ENCODE results near the gene FNBP1L. TPM values are rescaled to one million over a fixed set of nuclear protein-coding genes. Genes with fewer than 3 reads are reported as not detected.

The FNBP1L gene
- polyA plus RNA-seq, 1 of the 3 experiments (the other 2 are of a cell fraction), result 16.5 TPM

DNA sequence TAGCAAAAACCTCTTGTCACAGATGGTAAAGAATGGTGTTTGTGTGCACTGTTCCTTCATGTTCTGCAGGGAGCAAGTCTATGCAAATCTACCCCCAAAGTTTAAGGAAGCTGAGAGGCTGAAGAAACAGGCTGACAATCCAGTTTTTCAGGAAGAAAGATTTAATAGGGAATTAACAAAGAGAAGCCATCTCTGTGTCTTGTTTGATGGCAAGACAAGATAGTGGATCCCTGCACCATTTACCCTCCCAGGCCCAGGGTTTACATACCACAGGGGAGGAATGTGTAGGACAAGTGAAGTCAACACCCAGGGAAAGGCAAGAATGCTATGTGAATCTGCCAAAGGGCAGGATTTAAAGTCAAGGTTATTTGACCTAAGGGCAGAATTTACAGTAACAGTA lies 48.1 kb upstream of the FNBP1L start (continued):
- TF ChIP-seq USF1 (IDR thresholded peaks at IDR 0.05; ENCODE audit: borderline replicate concordance, low read depth) (no peak), MEF2A (IDR thresholded peaks at IDR 0.05; ENCODE audit: borderline replicate concordance, low read depth) (no peak), MXI1 (IDR thresholded peaks at IDR 0.05; ENCODE audit: low read depth, low read length) (no peak), RAD21 (IDR thresholded peaks at IDR 0.05; ENCODE audit: low read length) (no peak), RFX5 (IDR thresholded peaks at IDR 0.05; ENCODE audit: low read length) (no peak), YY1 (IDR thresholded peaks at IDR 0.05; ENCODE audit: low read depth) (no peak), RXRA (IDR thresholded peaks at IDR 0.05; ENCODE audit: borderline replicate concordance, low read depth) (no peak)

- no peaks in the 10 kb centered on the region for H3K27me3 ChIP-seq (ENCODE audit: insufficient read depth)
Measured at GRCh38 chr1:93408203-93408602, 39.7 kb upstream of the FNBP1L start.

More at GRCh38 chr1:93408203-93408602, 39.7 kb upstream of the FNBP1L start:
- Histone ChIP-seq H3K9me2 (no peaks in the 10 kb centered on the region), H3K27ac (ENCODE audit: low read depth in 2 of 2, low read length in 1 of 2) (no peak overlapping the region), H3K36me3 (replicated peaks in 1 of 2; ENCODE audit: control insufficient read depth in 1 of 2, insufficient read depth in 2 of 2, low read length in 1 of 2) (no peaks in the 10 kb centered on the region), H3K4me1 (ENCODE audit: control insufficient read depth in 1 of 2, insufficient read depth in 2 of 2, low read depth in 1 of 2, low read length in 1 of 2) (no peaks in the 10 kb centered on the region), H3K4me3 (ENCODE audit: low read depth in 2 of 2, low read length in 1 of 2) (no peak overlapping the region), H2AFZ (ENCODE audit: low read depth) (no peak overlapping the region), H3K4me2 (no peak overlapping the region), H3F3A (replicated peaks; ENCODE audit: insufficient read depth) (no peaks in the 10 kb centered on the region), H3K79me2 (ENCODE audit: insufficient read depth) (no peaks in the 10 kb centered on the region), H4K20me1 (ENCODE audit: insufficient read depth) (no peaks in the 10 kb centered on the region), H3K9me3 (no peaks in the 10 kb centered on the region; the same call in 1 of the 2 replicates), H3K9ac (no peak overlapping the region)
- ChIA-PET POLR2A (no interaction called here), CTCF (no interaction called here)
- WGBS (ENCODE audit: low lambda C conversion rate), result 16% methylated on average over 3 of the region's 4 CpGs
- TF ChIP-seq GABPA (IDR thresholded peaks at IDR 0.05; ENCODE audit: low read depth), result no peak
- TF ChIP-seq RFX5 (IDR thresholded peaks at IDR 0.05; ENCODE audit: low read length), result no peak
- TF ChIP-seq CHD2 (IDR thresholded peaks at IDR 0.05; ENCODE audit: low read length, partially characterized antibody), result no peak
- TF ChIP-seq, protein P1, sequence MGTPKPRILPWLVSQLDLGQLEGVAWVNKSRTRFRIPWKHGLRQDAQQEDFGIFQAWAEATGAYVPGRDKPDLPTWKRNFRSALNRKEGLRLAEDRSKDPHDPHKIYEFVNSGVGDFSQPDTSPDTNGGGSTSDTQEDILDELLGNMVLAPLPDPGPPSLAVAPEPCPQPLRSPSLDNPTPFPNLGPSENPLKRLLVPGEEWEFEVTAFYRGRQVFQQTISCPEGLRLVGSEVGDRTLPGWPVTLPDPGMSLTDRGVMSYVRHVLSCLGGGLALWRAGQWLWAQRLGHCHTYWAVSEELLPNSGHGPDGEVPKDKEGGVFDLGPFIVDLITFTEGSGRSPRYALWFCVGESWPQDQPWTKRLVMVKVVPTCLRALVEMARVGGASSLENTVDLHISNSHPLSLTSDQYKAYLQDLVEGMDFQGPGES (IDR thresholded peaks at IDR 0.05; ENCODE audit: low read depth, low read length), result no peak
- no peak for TF ChIP-seq RCOR1 (IDR thresholded peaks at IDR 0.05; ENCODE audit: low read length)
- TF ChIP-seq POLR2AphosphoS5 (IDR thresholded peaks at IDR 0.05; ENCODE audit: low read depth, low read length), result no peak
- TF ChIP-seq NFIC (IDR thresholded peaks at IDR 0.05; ENCODE audit: borderline replicate concordance), result no peak
- no peak for TF ChIP-seq EZH2phosphoT487 (IDR thresholded peaks at IDR 0.05; ENCODE audit: borderline replicate concordance, low read depth)
- TF ChIP-seq EP300 (IDR thresholded peaks at IDR 0.05; ENCODE audit: borderline replicate concordance in 1 of 2, low read depth in 1 of 2, low read length in 1 of 2), result no peak
- no peak for TF ChIP-seq GATA2 (CRISPR knock-in tag; IDR thresholded peaks at IDR 0.05)
- TF ChIP-seq USF1 (IDR thresholded peaks at IDR 0.05; ENCODE audit: borderline replicate concordance, low read depth), result no peak
- TF ChIP-seq ELF1 (IDR thresholded peaks at IDR 0.05), result no peak
- no peak for TF ChIP-seq ZBTB33 (IDR thresholded peaks at IDR 0.05; ENCODE audit: borderline replicate concordance, low read depth)
- no peak for TF ChIP-seq SIN3A (IDR thresholded peaks at IDR 0.05; ENCODE audit: borderline replicate concordance, low read depth, low read length)
- DNase-seq, result no peak

All from SK-N-SH (cell line).